WTC11 (cell line): ENCODE results near the gene MNX1. TPM values are rescaled to one million over a fixed set of nuclear protein-coding genes. Genes with fewer than 3 reads are reported as not detected.

Experiments used
- ATAC-seq: fragments of 200-7000 bp; cut with Tn5 transposase; 2 replicates; pipeline ENCODE4 v1.10.0; 2021; ENCODE audit warnings: mild to moderate bottlenecking, moderate library complexity
- CTCF ChIA-PET: fragments of 300-600 bp; sonication (Branson Sonifier 250); formaldehyde crosslinking; loops from one replicate; lab custom pipeline; 2021; ENCODE audit warnings: antibody characterized with exemption; lab: Charles Lee
- POLR2A ChIA-PET: fragments of 350-600 bp; sonication (Branson Sonifier 250); formaldehyde crosslinking; loops from one replicate; lab custom pipeline; 2021; ENCODE audit warnings: antibody characterized with exemption; lab: Charles Lee
- DNase-seq: peaks from one replicate; pipeline ENCODE4 v3.0.0; 2021; ENCODE audit warnings: low spot score
- H3K27ac Mint-ChIP-seq: 2 replicates; pipeline ENCODE4 v1.8.0; 2021; ENCODE audit warnings: mixed read lengths
- H3K27me3 Mint-ChIP-seq: 2 replicates; pipeline ENCODE4 v1.8.0; 2021; ENCODE audit warnings: low read depth, mild to moderate bottlenecking, moderate library complexity, mixed read lengths
- H3K36me3 Mint-ChIP-seq: 2 replicates; pipeline ENCODE4 v1.8.0; 2021; ENCODE audit warnings: mixed read lengths
- H3K4me1 Mint-ChIP-seq: 2 replicates; pipeline ENCODE4 v1.8.0; 2022; ENCODE audit warnings: mixed read lengths
- H3K4me3 Mint-ChIP-seq: 2 replicates; pipeline ENCODE4 v1.8.0; 2021; ENCODE audit warnings: mild to moderate bottlenecking, moderate library complexity, mixed read lengths
- H3K9me3 Mint-ChIP-seq: 2 replicates; pipeline ENCODE4 v1.8.0; 2021; ENCODE audit warnings: mixed read lengths
- CBFB ChIP-seq: sonication (generic); formaldehyde crosslinking; IDR thresholded peaks from 2 replicates; pipeline ENCODE4 v1.8.1; 2022; ENCODE audit warnings: mild to moderate bottlenecking, low read depth, missing genetic modification reagents
- EMX1 ChIP-seq: fragments of 250-450 bp; sonication (Bioruptor Pico); IDR thresholded peaks from 2 replicates; pipeline ENCODE4 v1.8.0; 2021; ENCODE audit warnings: mild to moderate bottlenecking
- FOXK1 ChIP-seq: sonication (generic); formaldehyde crosslinking; IDR thresholded peaks from 2 replicates; pipeline ENCODE4 v1.8.0; 2022; ENCODE audit warnings: mild to moderate bottlenecking, moderate library complexity, missing genetic modification reagents
- GABPB1 ChIP-seq: sonication (generic); formaldehyde crosslinking; IDR thresholded peaks from 2 replicates; pipeline ENCODE4 v1.8.1; 2023; ENCODE audit warnings: mild to moderate bottlenecking, missing genetic modification reagents
- GRHL2 ChIP-seq: fragments of 250-450 bp; sonication (Bioruptor Pico); IDR thresholded peaks from 2 replicates; pipeline ENCODE4 v1.8.0; 2022; ENCODE audit warnings: mild to moderate bottlenecking, moderate library complexity; ENCODE audit not compliant: insufficient replicate concordance, severe bottlenecking
- GTF2I ChIP-seq: fragments of 250-450 bp; sonication (Bioruptor Pico); conservative IDR thresholded peaks from 2 replicates; pipeline ENCODE4 v1.4.0; 2021; ENCODE audit warnings: mild to moderate bottlenecking
- NR1H2 ChIP-seq: sonication (generic); formaldehyde crosslinking; IDR thresholded peaks from 2 replicates; pipeline ENCODE4 v1.9.0; 2021; ENCODE audit warnings: mild to moderate bottlenecking, moderate library complexity, missing genetic modification reagents
- NR2C2 ChIP-seq: sonication (generic); formaldehyde crosslinking; IDR thresholded peaks from 2 replicates; pipeline ENCODE4 v1.8.0; 2022; ENCODE audit warnings: mild to moderate bottlenecking, missing genetic modification reagents
- NR3C1 ChIP-seq: sonication (generic); formaldehyde crosslinking; conservative IDR thresholded peaks from 2 replicates; pipeline ENCODE4 v1.8.1; 2023; ENCODE audit warnings: low read depth, mild to moderate bottlenecking, missing genetic modification reagents
- RORB ChIP-seq: fragments of 250-450 bp; sonication (Bioruptor Pico); IDR thresholded peaks from 2 replicates; pipeline ENCODE4 v1.9.0; 2021; ENCODE audit warnings: mild to moderate bottlenecking
- ZNF138 ChIP-seq: sonication (generic); formaldehyde crosslinking; conservative IDR thresholded peaks from 2 replicates; pipeline ENCODE4 v1.8.1; 2022; ENCODE audit warnings: mild to moderate bottlenecking, moderate library complexity, missing genetic modification reagents
- total RNA-seq: library from RNA; stranded (reverse); gene quantifications from 3 replicates; pipeline ENCODE4 v1.2.3, GENCODE V29; 2021
- TF ChIP-seq, protein P1 (sequence below): sonication (generic); formaldehyde crosslinking; IDR thresholded peaks from 2 replicates; pipeline ENCODE4 v1.8.1; 2022; ENCODE audit warnings: mild to moderate bottlenecking, moderate library complexity, missing genetic modification reagents
- TF ChIP-seq, protein P2 (sequence below): sonication (generic); formaldehyde crosslinking; conservative IDR thresholded peaks from 2 replicates; pipeline ENCODE4 v1.8.1; 2022; ENCODE audit warnings: mild to moderate bottlenecking, missing genetic modification reagents
- TF ChIP-seq, protein P3 (sequence below): fragments of 250-450 bp; sonication (Bioruptor Pico); IDR thresholded peaks from 2 replicates; pipeline ENCODE4 v1.9.0; 2021; ENCODE audit warnings: mild to moderate bottlenecking
- TF ChIP-seq, protein P4 (sequence below): sonication (generic); formaldehyde crosslinking; IDR thresholded peaks from 2 replicates; pipeline ENCODE4 v1.8.1; 2023; ENCODE audit warnings: mild to moderate bottlenecking, moderate library complexity, missing genetic modification reagents
- TF ChIP-seq, protein P5 (sequence below): sonication (generic); formaldehyde crosslinking; IDR thresholded peaks from 2 replicates; pipeline ENCODE4 v1.8.1; 2023; ENCODE audit warnings: mild to moderate bottlenecking, missing genetic modification reagents
- TF ChIP-seq, protein P6 (sequence below): fragments of 250-450 bp; sonication (Bioruptor Pico); IDR thresholded peaks from 2 replicates; pipeline ENCODE4 v1.9.0; 2021; ENCODE audit warnings: mild to moderate bottlenecking, borderline replicate concordance
- TF ChIP-seq, protein P7 (sequence below): sonication (generic); formaldehyde crosslinking; IDR thresholded peaks from 2 replicates; pipeline ENCODE4 v1.8.0; 2023; ENCODE audit warnings: missing genetic modification reagents

The MNX1 gene
- total RNA-seq, 1 experiment from 2014 or later = 0.46 TPM

DNA sequence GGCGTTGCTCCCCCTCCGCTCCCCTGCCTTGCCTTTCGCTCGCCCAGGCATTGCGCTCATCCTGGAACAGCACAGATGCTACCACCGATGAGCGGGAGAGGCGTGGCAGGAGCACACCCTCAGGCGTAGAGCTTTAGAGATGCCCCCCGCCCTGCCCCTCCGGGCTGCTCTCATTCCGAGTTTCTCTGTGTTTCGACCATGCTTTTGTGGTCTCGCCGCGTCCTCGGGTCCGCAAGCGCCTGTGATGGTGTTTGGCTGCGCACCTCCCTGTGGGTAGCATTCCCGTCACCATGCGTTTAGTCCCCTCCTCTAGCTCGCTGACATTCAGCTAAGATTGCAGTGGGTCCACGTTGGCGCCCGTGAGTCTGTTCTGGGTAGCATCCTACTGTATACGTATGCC lies 42.3 kb downstream of the MNX1 start (continued):
- TF ChIP-seq, protein P1, sequence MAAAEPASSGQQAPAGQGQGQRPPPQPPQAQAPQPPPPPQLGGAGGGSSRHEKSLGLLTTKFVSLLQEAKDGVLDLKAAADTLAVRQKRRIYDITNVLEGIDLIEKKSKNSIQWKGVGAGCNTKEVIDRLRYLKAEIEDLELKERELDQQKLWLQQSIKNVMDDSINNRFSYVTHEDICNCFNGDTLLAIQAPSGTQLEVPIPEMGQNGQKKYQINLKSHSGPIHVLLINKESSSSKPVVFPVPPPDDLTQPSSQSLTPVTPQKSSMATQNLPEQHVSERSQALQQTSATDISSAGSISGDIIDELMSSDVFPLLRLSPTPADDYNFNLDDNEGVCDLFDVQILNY (CRISPR knock-in tag) = no peak
- no peak for TF ChIP-seq GRHL2 (CRISPR knock-in tag)
- TF ChIP-seq, protein P2, sequence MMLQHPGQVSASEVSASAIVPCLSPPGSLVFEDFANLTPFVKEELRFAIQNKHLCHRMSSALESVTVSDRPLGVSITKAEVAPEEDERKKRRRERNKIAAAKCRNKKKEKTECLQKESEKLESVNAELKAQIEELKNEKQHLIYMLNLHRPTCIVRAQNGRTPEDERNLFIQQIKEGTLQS (CRISPR knock-in tag) = no peak
- TF ChIP-seq, protein P3, sequence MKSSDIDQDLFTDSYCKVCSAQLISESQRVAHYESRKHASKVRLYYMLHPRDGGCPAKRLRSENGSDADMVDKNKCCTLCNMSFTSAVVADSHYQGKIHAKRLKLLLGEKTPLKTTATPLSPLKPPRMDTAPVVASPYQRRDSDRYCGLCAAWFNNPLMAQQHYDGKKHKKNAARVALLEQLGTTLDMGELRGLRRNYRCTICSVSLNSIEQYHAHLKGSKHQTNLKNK (CRISPR knock-in tag) = no peak
- TF ChIP-seq RORB (CRISPR knock-in tag) = no peak
- TF ChIP-seq NR2C2 (CRISPR knock-in tag) = no peak

DNA sequence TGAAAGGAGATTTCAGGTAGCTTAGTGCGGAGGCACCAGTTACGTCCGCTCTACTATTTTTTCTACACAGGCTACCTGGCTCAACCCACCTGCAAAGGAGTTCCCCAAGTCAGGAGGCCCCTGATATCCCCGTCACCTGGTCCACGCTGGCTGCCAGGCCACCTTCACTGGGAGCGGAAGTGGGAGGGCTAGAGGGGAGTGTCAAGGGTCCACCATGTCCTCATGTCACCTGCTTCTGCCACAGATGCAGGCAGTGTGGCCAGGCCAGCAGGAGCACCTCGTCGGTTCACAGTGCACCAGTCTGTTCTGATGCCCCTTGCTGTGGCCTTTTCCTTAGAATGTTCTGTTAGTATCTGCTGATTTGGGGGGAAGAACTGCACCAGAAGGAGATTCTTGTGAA lies 44.1 kb downstream of the MNX1 start:
- no peak overlapping the region for H3K27ac Mint-ChIP-seq
- POLR2A ChIA-PET = interaction anchor here (0.6 kb wide), 1 partner anchor 1793 kb away, joined by 3 read pairs; no protein-coding TSS in a partner anchor
- CTCF ChIA-PET = interaction anchor here (1.0 to 1.8 kb wide), 2 partner anchors 17 to 21 kb away, joined by 4 to 5 read pairs; partner anchors contain the start of gene NOM1
- no peaks in the 10 kb centered on the region for H3K4me1 Mint-ChIP-seq
- no peak overlapping the region for H3K4me3 Mint-ChIP-seq
- no peaks in the 10 kb centered on the region for H3K9me3 Mint-ChIP-seq
- no peak for ATAC-seq
- DNase-seq = no peak
- H3K27me3 Mint-ChIP-seq = no peaks in the 10 kb centered on the region
- no peak for TF ChIP-seq NR3C1 (CRISPR knock-in tag)
- TF ChIP-seq, protein P4, sequence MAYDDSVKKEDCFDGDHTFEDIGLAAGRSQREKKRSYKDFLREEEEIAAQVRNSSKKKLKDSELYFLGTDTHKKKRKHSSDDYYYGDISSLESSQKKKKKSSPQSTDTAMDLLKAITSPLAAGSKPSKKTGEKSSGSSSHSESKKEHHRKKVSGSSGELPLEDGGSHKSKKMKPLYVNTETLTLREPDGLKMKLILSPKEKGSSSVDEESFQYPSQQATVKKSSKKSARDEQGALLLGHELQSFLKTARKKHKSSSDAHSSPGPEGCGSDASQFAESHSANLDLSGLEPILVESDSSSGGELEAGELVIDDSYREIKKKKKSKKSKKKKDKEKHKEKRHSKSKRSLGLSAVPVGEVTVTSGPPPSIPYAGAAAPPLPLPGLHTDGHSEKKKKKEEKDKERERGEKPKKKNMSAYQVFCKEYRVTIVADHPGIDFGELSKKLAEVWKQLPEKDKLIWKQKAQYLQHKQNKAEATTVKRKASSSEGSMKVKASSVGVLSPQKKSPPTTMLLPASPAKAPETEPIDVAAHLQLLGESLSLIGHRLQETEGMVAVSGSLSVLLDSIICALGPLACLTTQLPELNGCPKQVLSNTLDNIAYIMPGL = no peak
- TF ChIP-seq FOXK1 (CRISPR knock-in tag) = no peak
- no peak for TF ChIP-seq ZNF138 (CRISPR knock-in tag)
- TF ChIP-seq GRHL2 (CRISPR knock-in tag) = no peak
- TF ChIP-seq, protein P5, sequence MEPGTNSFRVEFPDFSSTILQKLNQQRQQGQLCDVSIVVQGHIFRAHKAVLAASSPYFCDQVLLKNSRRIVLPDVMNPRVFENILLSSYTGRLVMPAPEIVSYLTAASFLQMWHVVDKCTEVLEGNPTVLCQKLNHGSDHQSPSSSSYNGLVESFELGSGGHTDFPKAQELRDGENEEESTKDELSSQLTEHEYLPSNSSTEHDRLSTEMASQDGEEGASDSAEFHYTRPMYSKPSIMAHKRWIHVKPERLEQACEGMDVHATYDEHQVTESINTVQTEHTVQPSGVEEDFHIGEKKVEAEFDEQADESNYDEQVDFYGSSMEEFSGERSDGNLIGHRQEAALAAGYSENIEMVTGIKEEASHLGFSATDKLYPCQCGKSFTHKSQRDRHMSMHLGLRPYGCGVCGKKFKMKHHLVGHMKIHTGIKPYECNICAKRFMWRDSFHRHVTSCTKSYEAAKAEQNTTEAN (CRISPR knock-in tag) = no peak
- TF ChIP-seq, protein P6, sequence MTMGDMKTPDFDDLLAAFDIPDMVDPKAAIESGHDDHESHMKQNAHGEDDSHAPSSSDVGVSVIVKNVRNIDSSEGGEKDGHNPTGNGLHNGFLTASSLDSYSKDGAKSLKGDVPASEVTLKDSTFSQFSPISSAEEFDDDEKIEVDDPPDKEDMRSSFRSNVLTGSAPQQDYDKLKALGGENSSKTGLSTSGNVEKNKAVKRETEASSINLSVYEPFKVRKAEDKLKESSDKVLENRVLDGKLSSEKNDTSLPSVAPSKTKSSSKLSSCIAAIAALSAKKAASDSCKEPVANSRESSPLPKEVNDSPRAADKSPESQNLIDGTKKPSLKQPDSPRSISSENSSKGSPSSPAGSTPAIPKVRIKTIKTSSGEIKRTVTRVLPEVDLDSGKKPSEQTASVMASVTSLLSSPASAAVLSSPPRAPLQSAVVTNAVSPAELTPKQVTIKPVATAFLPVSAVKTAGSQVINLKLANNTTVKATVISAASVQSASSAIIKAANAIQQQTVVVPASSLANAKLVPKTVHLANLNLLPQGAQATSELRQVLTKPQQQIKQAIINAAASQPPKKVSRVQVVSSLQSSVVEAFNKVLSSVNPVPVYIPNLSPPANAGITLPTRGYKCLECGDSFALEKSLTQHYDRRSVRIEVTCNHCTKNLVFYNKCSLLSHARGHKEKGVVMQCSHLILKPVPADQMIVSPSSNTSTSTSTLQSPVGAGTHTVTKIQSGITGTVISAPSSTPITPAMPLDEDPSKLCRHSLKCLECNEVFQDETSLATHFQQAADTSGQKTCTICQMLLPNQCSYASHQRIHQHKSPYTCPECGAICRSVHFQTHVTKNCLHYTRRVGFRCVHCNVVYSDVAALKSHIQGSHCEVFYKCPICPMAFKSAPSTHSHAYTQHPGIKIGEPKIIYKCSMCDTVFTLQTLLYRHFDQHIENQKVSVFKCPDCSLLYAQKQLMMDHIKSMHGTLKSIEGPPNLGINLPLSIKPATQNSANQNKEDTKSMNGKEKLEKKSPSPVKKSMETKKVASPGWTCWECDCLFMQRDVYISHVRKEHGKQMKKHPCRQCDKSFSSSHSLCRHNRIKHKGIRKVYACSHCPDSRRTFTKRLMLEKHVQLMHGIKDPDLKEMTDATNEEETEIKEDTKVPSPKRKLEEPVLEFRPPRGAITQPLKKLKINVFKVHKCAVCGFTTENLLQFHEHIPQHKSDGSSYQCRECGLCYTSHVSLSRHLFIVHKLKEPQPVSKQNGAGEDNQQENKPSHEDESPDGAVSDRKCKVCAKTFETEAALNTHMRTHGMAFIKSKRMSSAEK = no peak
- no peak for TF ChIP-seq NR1H2 (CRISPR knock-in tag)
- no peak for TF ChIP-seq GTF2I
- TF ChIP-seq NR2C2 (CRISPR knock-in tag) = no peak
- TF ChIP-seq, protein P7, sequence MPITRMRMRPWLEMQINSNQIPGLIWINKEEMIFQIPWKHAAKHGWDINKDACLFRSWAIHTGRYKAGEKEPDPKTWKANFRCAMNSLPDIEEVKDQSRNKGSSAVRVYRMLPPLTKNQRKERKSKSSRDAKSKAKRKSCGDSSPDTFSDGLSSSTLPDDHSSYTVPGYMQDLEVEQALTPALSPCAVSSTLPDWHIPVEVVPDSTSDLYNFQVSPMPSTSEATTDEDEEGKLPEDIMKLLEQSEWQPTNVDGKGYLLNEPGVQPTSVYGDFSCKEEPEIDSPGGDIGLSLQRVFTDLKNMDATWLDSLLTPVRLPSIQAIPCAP (CRISPR knock-in tag) = no peak
- TF ChIP-seq CBFB (CRISPR knock-in tag) = no peak
- TF ChIP-seq GABPB1 = no peak
- no peak for TF ChIP-seq EMX1
- H3K36me3 Mint-ChIP-seq = peaks cover 71% of the 10 kb centered on the region
